Inferior parietal cortex (tissue), 1 donor: ENCODE data around the gene ARHGEF2.

Experiments used
- DNase-seq: peaks from one replicate; pipeline ENCODE4 v3.0.0-alpha.2; 2016; ENCODE audit errors: extremely low spot score

Gene ARHGEF2

GRCh38 chr1:155971910-155972809, 6.2 kb downstream of the ARHGEF2 start:
- DNase-seq = no peak

GRCh38 chr1:155970531-155971167, 7.7 kb downstream of the ARHGEF2 start:
- peak; percentile 64 for DNase-seq

- no peak for DNase-seq
Observed at GRCh38 chr1:155969377-155969791, 9.0 kb downstream of the ARHGEF2 start.

GRCh38 chr1:155968670-155969069, 9.7 kb downstream of the ARHGEF2 start:
- no peak for DNase-seq

- DNase-seq = no peak
Observed at GRCh38 chr1:155968051-155968400, 10.3 kb downstream of the ARHGEF2 start.

GRCh38 chr1:155967341-155968050, 10.9 kb downstream of the ARHGEF2 start:
- no peak for DNase-seq

- no peak for DNase-seq
Observed at GRCh38 chr1:155966750-155967149, 11.6 kb downstream of the ARHGEF2 start.

GRCh38 chr1:155966135-155966534, 12.2 kb downstream of the ARHGEF2 start:
- no peak for DNase-seq

GRCh38 chr1:155964193-155964592, 14.2 kb downstream of the ARHGEF2 start:
- peak; percentile 44 for DNase-seq

- no peak for DNase-seq
Observed at GRCh38 chr1:155962599-155963211, 15.6 kb downstream of the ARHGEF2 start.

- DNase-seq = no peak
Observed at GRCh38 chr1:155961937-155962336, 16.4 kb downstream of the ARHGEF2 start.

- DNase-seq = peak; percentile 70
Observed at GRCh38 chr1:155960081-155960745, 18.1 kb downstream of the ARHGEF2 start.

- no peak for DNase-seq
Observed at GRCh38 chr1:155957411-155957915, 20.9 kb downstream of the ARHGEF2 start.

- no peak for DNase-seq
Observed at GRCh38 chr1:155954645-155955044, 23.7 kb downstream of the ARHGEF2 start.

GRCh38 chr1:155952505-155952890, 25.8 kb downstream of the ARHGEF2 start:
- no peak for DNase-seq

GRCh38 chr1:155951753-155952504, 26.4 kb downstream of the ARHGEF2 start:
- DNase-seq = no peak

- no peak for DNase-seq
Observed at GRCh38 chr1:155950829-155951228, 27.5 kb downstream of the ARHGEF2 start.

- no peak for DNase-seq
Observed at GRCh38 chr1:155947741-155948140, 30.6 kb downstream of the ARHGEF2 start.

GRCh38 chr1:155947292-155947691, 31.1 kb downstream of the ARHGEF2 start:
- no peak for DNase-seq

GRCh38 chr1:155946633-155947219, 31.6 kb downstream of the ARHGEF2 start:
- DNase-seq = no peak
